Panc1 (cell line): ENCODE results near the gene SMG6. TPM values are rescaled to one million over a fixed set of nuclear protein-coding genes. Genes with fewer than 3 reads are reported as not detected.

Experiments
- ATAC-seq: fragments of 200-7000 bp; cut with Tn5 transposase; 2 replicates; pipeline ENCODE4 v1.9.1; 2020; ENCODE audit warnings: mild to moderate bottlenecking, moderate library complexity
- BruUV-seq: library from RNA; stranded (reverse); fragments of 400-500 nt; replicated peaks from 2 replicates; lab custom pipeline; 2021; lab: Mats Ljungman, UMichigan
- CTCF ChIA-PET: fragments of 300-600 bp; sonication (Branson Sonifier 250); formaldehyde crosslinking; loops from one replicate; lab custom pipeline; 2022; ENCODE audit warnings: antibody characterized with exemption; lab: Charles Lee
- POLR2A ChIA-PET: fragments of 300-600 bp; sonication (Branson Sonifier 250); formaldehyde crosslinking; loops from one replicate; lab custom pipeline; 2022; ENCODE audit warnings: antibody characterized with exemption; lab: Charles Lee
- DNase-seq: peaks from one replicate; pipeline ENCODE4 v3.0.0-alpha.2; 2010; ENCODE audit warnings: low read depth, low spot score
- H3K27ac ChIP-seq: 2 replicates; pipeline ENCODE4 v1.5.1; 2011; ENCODE audit warnings: mild to moderate bottlenecking, low read length, inconsistent platforms
- H3K27me3 ChIP-seq: fragments of 200-500 bp; sonication (Bioruptor generic); 2 replicates; pipeline ENCODE4 v1.6.0; 2014; ENCODE audit warnings: low read length, inconsistent platforms; ENCODE audit not compliant: control insufficient read depth, insufficient read depth
- H3K36me3 ChIP-seq: fragments of 200-500 bp; sonication (Bioruptor generic); 2 replicates; pipeline ENCODE4 v1.5.1; 2014; ENCODE audit warnings: inconsistent platforms, mild to moderate bottlenecking, low read length, moderate library complexity; ENCODE audit not compliant: control insufficient read depth, insufficient read depth
- H3K4me1 ChIP-seq: 2 replicates; pipeline ENCODE4 v1.5.1; 2011; ENCODE audit warnings: inconsistent platforms, mild to moderate bottlenecking, low read length, moderate library complexity; ENCODE audit not compliant: control insufficient read depth, insufficient read depth
- H3K4me3 ChIP-seq, 2 experiments: 2 replicates each; pipeline ENCODE4 v1.5.1; 2011 to 2012; ENCODE audit warnings: low read depth in 2 of 2, low read length in 2 of 2, mild to moderate bottlenecking in 2 of 2, inconsistent platforms in 1 of 2, moderate library complexity in 1 of 2
- H3K9me3 ChIP-seq: fragments of 200-500 bp; sonication (Bioruptor generic); 2 replicates; pipeline ENCODE4 v1.5.1; 2014; ENCODE audit warnings: low read depth, mild to moderate bottlenecking, inconsistent platforms, low read length, moderate library complexity; ENCODE audit not compliant: control insufficient read depth, insufficient read depth
- POLR2AphosphoS5 ChIP-seq: IDR thresholded peaks from 2 replicates; pipeline ENCODE4 v1.6.1; 2012; ENCODE audit warnings: mild to moderate bottlenecking, low read depth, low read length, moderate library complexity
- SIN3A ChIP-seq: IDR thresholded peaks from 2 replicates; pipeline ENCODE4 v1.6.1; 2012; ENCODE audit warnings: low read depth, mild to moderate bottlenecking, low read length, moderate library complexity, borderline replicate concordance; ENCODE audit not compliant: insufficient read depth
- TCF7L2 ChIP-seq: IDR thresholded peaks from 2 replicates; pipeline ENCODE4 v1.6.1; 2011; ENCODE audit warnings: mild to moderate bottlenecking, low read depth, low read length, inconsistent platforms
- in situ Hi-C: cut with HindIII; loops from 2 replicates; pipeline ENCODE4 v1.10.0; 2016; ENCODE audit warnings: low sequenced_read_pairs, low pct_unique_long_range_greater_than_20kb
- intact Hi-C: fragments of 100-400 bp; cut with micrococcal nuclease; formaldehyde crosslinking; loops from one replicate; pipeline ENCODE4 v1.10.0; 2022; ENCODE audit not compliant: unreplicated experiment
- total RNA-seq: library from RNA; stranded (reverse); gene quantifications from one replicate; pipeline ENCODE4 v1.2.1, GENCODE V29; 2021; ENCODE audit not compliant: unreplicated experiment
- TF ChIP-seq, protein P1 (sequence below): fragments of 450-650 bp; IDR thresholded peaks from 2 replicates; pipeline ENCODE4 v1.5.1; 2017; ENCODE audit warnings: mild to moderate bottlenecking
- TF ChIP-seq, protein P2 (sequence below), 2 experiments: IDR thresholded peaks; 2 replicates each; pipeline ENCODE4 v1.6.1; 2011 to 2012; ENCODE audit warnings: low read depth in 2 of 2, control low read depth in 1 of 2, low read length in 1 of 2, mild to moderate bottlenecking in 1 of 2, moderate library complexity in 1 of 2; ENCODE audit not compliant: insufficient read depth in 1 of 2

Gene SMG6
- total RNA-seq, 1 experiment from 2014 or later: 17.8 TPM

DNA sequence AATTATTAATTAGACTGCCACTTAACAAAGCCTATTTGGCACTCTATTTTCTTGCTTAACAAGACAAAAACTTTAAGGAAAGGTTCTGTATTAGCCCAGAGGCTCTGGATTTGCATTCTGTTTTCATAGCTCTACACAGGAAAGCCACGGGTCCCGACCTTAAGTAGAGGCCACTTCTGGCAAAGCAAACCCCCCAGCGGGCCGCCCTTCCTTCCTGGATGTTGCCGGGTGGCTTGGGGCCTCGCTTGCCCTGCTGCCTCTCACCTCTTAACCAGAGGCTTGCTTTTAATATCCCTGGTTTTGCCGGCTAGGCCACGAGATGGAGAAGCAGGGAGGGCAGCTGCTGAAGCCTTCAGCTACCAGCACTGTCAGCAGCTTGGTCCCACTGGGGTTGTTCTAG is 282.9 kb downstream of the SMG6 start:
- Histone ChIP-seq H3K27ac (no peak overlapping the region), H3K9me3 (no peaks in the 10 kb centered on the region), H3K4me1 (no peaks in the 10 kb centered on the region), H3K4me3 (no peak overlapping the region), H3K27me3 (no peaks in the 10 kb centered on the region; the same call in 1 of the 2 replicates), H3K36me3 (no peaks in the 10 kb centered on the region)
- ChIA-PET POLR2A (no interaction called here), CTCF (no interaction called here)
- ATAC-seq (no peak), DNase-seq (no peak)
- in situ Hi-C loops (no loop called here), intact Hi-C loops (no loop called here)
- BruUV-seq: no TSS peak
- TF ChIP-seq, protein P1, sequence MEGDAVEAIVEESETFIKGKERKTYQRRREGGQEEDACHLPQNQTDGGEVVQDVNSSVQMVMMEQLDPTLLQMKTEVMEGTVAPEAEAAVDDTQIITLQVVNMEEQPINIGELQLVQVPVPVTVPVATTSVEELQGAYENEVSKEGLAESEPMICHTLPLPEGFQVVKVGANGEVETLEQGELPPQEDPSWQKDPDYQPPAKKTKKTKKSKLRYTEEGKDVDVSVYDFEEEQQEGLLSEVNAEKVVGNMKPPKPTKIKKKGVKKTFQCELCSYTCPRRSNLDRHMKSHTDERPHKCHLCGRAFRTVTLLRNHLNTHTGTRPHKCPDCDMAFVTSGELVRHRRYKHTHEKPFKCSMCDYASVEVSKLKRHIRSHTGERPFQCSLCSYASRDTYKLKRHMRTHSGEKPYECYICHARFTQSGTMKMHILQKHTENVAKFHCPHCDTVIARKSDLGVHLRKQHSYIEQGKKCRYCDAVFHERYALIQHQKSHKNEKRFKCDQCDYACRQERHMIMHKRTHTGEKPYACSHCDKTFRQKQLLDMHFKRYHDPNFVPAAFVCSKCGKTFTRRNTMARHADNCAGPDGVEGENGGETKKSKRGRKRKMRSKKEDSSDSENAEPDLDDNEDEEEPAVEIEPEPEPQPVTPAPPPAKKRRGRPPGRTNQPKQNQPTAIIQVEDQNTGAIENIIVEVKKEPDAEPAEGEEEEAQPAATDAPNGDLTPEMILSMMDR: no peak
- TF ChIP-seq, protein P2, sequence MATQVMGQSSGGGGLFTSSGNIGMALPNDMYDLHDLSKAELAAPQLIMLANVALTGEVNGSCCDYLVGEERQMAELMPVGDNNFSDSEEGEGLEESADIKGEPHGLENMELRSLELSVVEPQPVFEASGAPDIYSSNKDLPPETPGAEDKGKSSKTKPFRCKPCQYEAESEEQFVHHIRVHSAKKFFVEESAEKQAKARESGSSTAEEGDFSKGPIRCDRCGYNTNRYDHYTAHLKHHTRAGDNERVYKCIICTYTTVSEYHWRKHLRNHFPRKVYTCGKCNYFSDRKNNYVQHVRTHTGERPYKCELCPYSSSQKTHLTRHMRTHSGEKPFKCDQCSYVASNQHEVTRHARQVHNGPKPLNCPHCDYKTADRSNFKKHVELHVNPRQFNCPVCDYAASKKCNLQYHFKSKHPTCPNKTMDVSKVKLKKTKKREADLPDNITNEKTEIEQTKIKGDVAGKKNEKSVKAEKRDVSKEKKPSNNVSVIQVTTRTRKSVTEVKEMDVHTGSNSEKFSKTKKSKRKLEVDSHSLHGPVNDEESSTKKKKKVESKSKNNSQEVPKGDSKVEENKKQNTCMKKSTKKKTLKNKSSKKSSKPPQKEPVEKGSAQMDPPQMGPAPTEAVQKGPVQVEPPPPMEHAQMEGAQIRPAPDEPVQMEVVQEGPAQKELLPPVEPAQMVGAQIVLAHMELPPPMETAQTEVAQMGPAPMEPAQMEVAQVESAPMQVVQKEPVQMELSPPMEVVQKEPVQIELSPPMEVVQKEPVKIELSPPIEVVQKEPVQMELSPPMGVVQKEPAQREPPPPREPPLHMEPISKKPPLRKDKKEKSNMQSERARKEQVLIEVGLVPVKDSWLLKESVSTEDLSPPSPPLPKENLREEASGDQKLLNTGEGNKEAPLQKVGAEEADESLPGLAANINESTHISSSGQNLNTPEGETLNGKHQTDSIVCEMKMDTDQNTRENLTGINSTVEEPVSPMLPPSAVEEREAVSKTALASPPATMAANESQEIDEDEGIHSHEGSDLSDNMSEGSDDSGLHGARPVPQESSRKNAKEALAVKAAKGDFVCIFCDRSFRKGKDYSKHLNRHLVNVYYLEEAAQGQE (IDR thresholded peaks at IDR 0.05; ENCODE audit: insufficient read depth in 1 of 2, low read depth in 2 of 2, low read length in 1 of 2): no peak
- TF ChIP-seq SIN3A: no peak
- no peak for TF ChIP-seq TCF7L2
- TF ChIP-seq POLR2AphosphoS5: no peak

DNA sequence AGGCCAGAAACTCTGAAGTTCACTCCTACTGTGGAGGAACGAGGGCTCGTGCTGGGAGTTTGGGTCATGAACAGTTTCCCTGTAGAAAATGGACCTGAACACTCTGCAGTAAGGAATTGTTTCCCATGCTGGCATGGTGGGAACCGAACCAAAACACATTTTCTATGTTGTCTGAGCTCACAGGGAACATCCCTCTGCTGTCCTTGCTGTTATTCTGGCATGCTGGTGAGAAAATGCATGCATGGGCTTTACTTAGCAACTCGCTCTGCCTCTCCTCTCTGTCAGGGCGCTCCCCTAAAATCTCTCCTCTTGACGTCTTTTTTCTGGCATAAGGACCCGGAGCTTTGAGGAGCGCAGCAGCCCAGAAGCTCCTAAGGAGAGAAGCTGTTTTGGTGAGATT is 283.9 kb downstream of the SMG6 start:
- intact Hi-C loops: no loop called here
- in situ Hi-C loops: no loop called here
- ChIA-PET POLR2A (no interaction called here), CTCF (interaction anchor here (1.4 kb wide), 1 partner anchor 111 kb away, joined by 4 read pairs; no protein-coding TSS in a partner anchor)
- ATAC-seq (no peak), DNase-seq (no peak)
- no peak for TF ChIP-seq POLR2AphosphoS5
- TF ChIP-seq, protein P1: no peak
- no peak for TF ChIP-seq TCF7L2
- TF ChIP-seq, protein P2 (IDR thresholded peaks at IDR 0.05; ENCODE audit: insufficient read depth in 1 of 2, low read depth in 2 of 2, low read length in 1 of 2): no peak
- TF ChIP-seq SIN3A: no peak
- Histone ChIP-seq H3K9me3 (no peaks in the 10 kb centered on the region), H3K4me1 (no peaks in the 10 kb centered on the region), H3K27me3 (no peaks in the 10 kb centered on the region; the same call in 1 of the 2 replicates), H3K27ac (no peak overlapping the region), H3K36me3 (no peaks in the 10 kb centered on the region), H3K4me3 (no peak overlapping the region)
- BruUV-seq: no TSS peak
